Naive thymus-derived CD4-positive, alpha-beta T cell (primary cell): Measurements from ENCODE around the gene ADAM29. TPM values are rescaled to one million over a fixed set of nuclear protein-coding genes. Genes with fewer than 3 reads are reported as not detected.
"Not testable (repeated sequence)": the region's sequence is repeated elsewhere in the genome, so short reads cannot be mapped to it uniquely, and the experiment has no call there.

ENCODE experiments used
- ATAC-seq: fragments of 150-1000 bp; cut with Tn5 transposase; 2 replicates; pipeline ENCODE4 v1.10.0; 2021; ENCODE audit warnings: mild to moderate bottlenecking, moderate library complexity
- CTCF ChIA-PET: fragments of 350-600 bp; sonication (Branson Sonifier 250); formaldehyde crosslinking; loops from one replicate; lab custom pipeline; 2021; ENCODE audit warnings: antibody characterized with exemption; lab: Charles Lee
- POLR2A ChIA-PET: fragments of 350-600 bp; sonication (Branson Sonifier 250); formaldehyde crosslinking; loops from one replicate; lab custom pipeline; 2021; ENCODE audit warnings: antibody characterized with exemption, inconsistent platforms; lab: Charles Lee
- DNase-seq, 9 donors: peaks; one replicate each; pipeline versions ENCODE4 v3.0.0 to v3.0.0-alpha.2; 2020 to 2022; ENCODE audit warnings: mixed read lengths in 1 of 9
- H3K27ac ChIP-seq: one replicate; pipeline ENCODE4 v1.7.0; 2013; ENCODE audit warnings: mild to moderate bottlenecking, low read depth, low read length, moderate library complexity
- H3K27me3 ChIP-seq, 2 donors: one replicate each; pipeline ENCODE4 v1.7.0; 2013; ENCODE audit warnings: low read length in 2 of 2, mild to moderate bottlenecking in 2 of 2, moderate library complexity in 2 of 2; ENCODE audit not compliant: control insufficient read depth in 2 of 2, insufficient read depth in 2 of 2
- H3K36me3 ChIP-seq, 3 experiments: 1 replicate in 2 of 3; 2 replicates in 1 of 3; pipeline ENCODE4 v1.7.0; 2013; ENCODE audit warnings: low read length in 3 of 3, mild to moderate bottlenecking in 3 of 3, moderate library complexity in 1 of 3; ENCODE audit not compliant: insufficient read depth in 3 of 3, control insufficient read depth in 2 of 3
- H3K4me1 ChIP-seq, 2 donors: one replicate each; pipeline ENCODE4 v1.7.0; 2013; ENCODE audit warnings: low read length in 2 of 2, mild to moderate bottlenecking in 2 of 2, moderate library complexity in 1 of 2; ENCODE audit not compliant: control insufficient read depth in 2 of 2, insufficient read depth in 2 of 2
- H3K4me3 ChIP-seq: 2 replicates; pipeline ENCODE4 v1.7.0; 2013; ENCODE audit warnings: mild to moderate bottlenecking, low read length
- H3K9me3 ChIP-seq, 3 experiments: 1 replicate in 2 of 3; 2 replicates in 1 of 3; pipeline ENCODE4 v1.7.0; 2013; ENCODE audit warnings: low read length in 3 of 3; ENCODE audit not compliant: control insufficient read depth in 2 of 3
- H3K27ac Mint-ChIP-seq, 9 donors: one replicate each; pipeline ENCODE4 v1.8.0; 2020 to 2022; ENCODE audit warnings: mixed read lengths in 9 of 9, mild to moderate bottlenecking in 8 of 9, moderate library complexity in 5 of 9, inconsistent platforms in 2 of 9
- H3K27me3 Mint-ChIP-seq, 5 donors: one replicate each; pipeline ENCODE4 v1.8.0; 2021 to 2022; ENCODE audit warnings: mixed read lengths in 5 of 5, mild to moderate bottlenecking in 1 of 5
- H3K36me3 Mint-ChIP-seq, 5 donors: one replicate each; pipeline ENCODE4 v1.8.0; 2020 to 2022; ENCODE audit warnings: mixed read lengths in 5 of 5, mild to moderate bottlenecking in 3 of 5, inconsistent platforms in 1 of 5
- H3K4me1 Mint-ChIP-seq, 7 donors: one replicate each; pipeline ENCODE4 v1.8.0; 2020 to 2022; ENCODE audit warnings: mixed read lengths in 7 of 7, mild to moderate bottlenecking in 3 of 7, inconsistent platforms in 1 of 7
- H3K4me3 Mint-ChIP-seq, 10 donors: one replicate each; pipeline ENCODE4 v1.8.0; 2020 to 2022; ENCODE audit warnings: mild to moderate bottlenecking in 10 of 10, mixed read lengths in 10 of 10, moderate library complexity in 6 of 10, inconsistent platforms in 2 of 10
- H3K9me3 Mint-ChIP-seq, 11 donors: one replicate each; pipeline ENCODE4 v1.8.0; 2020 to 2022; ENCODE audit warnings: mixed read lengths in 11 of 11, mild to moderate bottlenecking in 4 of 11, inconsistent platforms in 1 of 11, moderate library complexity in 1 of 11
- intact Hi-C, 2 donors: fragments of 100-400 bp; cut with micrococcal nuclease; formaldehyde crosslinking; loops; one replicate each; pipeline ENCODE4 v1.15.1; 2023
- polyA plus RNA-seq, 2 donors: library from polyadenylated mRNA; unstranded; fragments of 300-500 nt; fragmentation: Illumina TruSeq; gene quantifications; one replicate each; pipeline ENCODE4 v1.2.3, GENCODE V29; 2021
- total RNA-seq, 6 experiments: library from RNA in 5 of 6; stranded (reverse) in 5 of 6; gene quantifications; 1 replicate in 5 of 6; 2 replicates in 1 of 6; pipeline ENCODE4 v1.2.3 and lab custom pipeline; 2021 to 2026

Gene ADAM29
- total RNA-seq (not detected), polyA plus RNA-seq (not detected), total RNA-seq (lab: John Stamatoyannopoulos, UW) (not detected)

DNA sequence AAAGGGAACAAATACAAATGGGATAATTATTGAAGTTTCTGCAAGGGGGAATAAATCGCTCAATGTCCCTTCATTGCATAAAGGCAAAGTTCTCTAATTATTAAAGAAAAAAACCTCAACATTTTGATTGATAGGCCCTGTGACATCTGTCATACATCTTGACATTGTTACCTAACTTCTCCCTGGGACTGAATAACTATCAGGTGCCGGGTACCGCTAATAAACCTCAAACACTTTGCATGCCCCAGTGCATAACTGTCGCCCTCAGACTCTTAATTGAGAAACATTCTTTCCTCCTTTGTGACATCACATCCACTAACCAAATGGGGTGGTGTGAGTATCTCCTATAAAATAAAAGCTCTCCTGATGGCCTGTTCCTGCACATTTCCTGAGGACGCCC lies at the start of gene ADAM29:
Gene ADAM29 (plus strand): TSS at position 301 of the 400 bp plus-strand sequence. CDS start 57,168 bp downstream, outside the sequence.
- no peaks in the 10 kb centered on the region for H3K4me1 Mint-ChIP-seq
- Histone ChIP-seq H3K27ac (no peak within 1 kb of the TSS), H3K9me3 (no peaks in the 10 kb centered on the region), H3K36me3 (no peaks in the 10 kb centered on the region), H3K27me3 (no peaks in the 10 kb centered on the region), H3K4me1 (no peaks in the 10 kb centered on the region), H3K4me3 (no peak within 1 kb of the TSS)
- intact Hi-C loops = no loop called here
- H3K4me3 Mint-ChIP-seq = no peak within 1 kb of the TSS
- ChIA-PET CTCF (no interaction called here), POLR2A (no interaction called here)
- peaks cover 0 to 13% (median 0%) of the 10 kb centered on the region in 11 donors for H3K9me3 Mint-ChIP-seq
- DNase-seq (no peak), ATAC-seq (no peak)
- H3K36me3 Mint-ChIP-seq = no peaks in the 10 kb centered on the region
- H3K27ac Mint-ChIP-seq = no peak within 1 kb of the TSS
- no peaks in the 10 kb centered on the region for H3K27me3 Mint-ChIP-seq

DNA sequence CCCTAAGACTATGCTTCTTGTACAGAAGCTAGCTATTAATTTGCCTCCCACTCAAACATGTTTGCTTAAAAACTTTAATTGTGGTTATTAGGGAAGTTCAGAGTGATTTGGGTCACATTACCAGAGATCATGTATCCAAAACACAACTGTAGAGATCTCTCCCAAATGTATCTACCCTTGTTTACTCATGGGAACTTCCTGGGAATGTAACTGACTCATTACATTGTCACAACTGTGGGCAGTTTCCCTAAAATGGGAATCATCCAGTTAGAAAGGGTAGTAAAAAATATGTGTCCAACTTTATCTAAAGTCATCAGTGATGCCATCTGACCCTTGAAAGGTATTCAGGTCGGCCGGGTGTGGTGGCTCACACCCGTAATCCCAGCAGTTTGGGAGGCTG lies 48.8 kb upstream of the ADAM29 start:
- Histone ChIP-seq H3K4me1 (no peaks in the 10 kb centered on the region), H3K27ac (no peak overlapping the region), H3K4me3 (no peak overlapping the region), H3K27me3 (no peaks in the 10 kb centered on the region), H3K36me3 (no peaks in the 10 kb centered on the region), H3K9me3 (no peaks in the 10 kb centered on the region)
- H3K27me3 Mint-ChIP-seq = no peaks in the 10 kb centered on the region
- H3K36me3 Mint-ChIP-seq = no peaks in the 10 kb centered on the region
- POLR2A ChIA-PET = no interaction called here
- CTCF ChIA-PET = no interaction called here
- intact Hi-C loops = no loop called here
- no peak overlapping the region for H3K4me3 Mint-ChIP-seq
- ATAC-seq (no peak), DNase-seq (no peak)
- H3K9me3 Mint-ChIP-seq = peaks cover 0 to 17% (median 0%) of the 10 kb centered on the region in 11 donors
- no peak overlapping the region for H3K27ac Mint-ChIP-seq
- H3K4me1 Mint-ChIP-seq = no peaks in the 10 kb centered on the region

DNA sequence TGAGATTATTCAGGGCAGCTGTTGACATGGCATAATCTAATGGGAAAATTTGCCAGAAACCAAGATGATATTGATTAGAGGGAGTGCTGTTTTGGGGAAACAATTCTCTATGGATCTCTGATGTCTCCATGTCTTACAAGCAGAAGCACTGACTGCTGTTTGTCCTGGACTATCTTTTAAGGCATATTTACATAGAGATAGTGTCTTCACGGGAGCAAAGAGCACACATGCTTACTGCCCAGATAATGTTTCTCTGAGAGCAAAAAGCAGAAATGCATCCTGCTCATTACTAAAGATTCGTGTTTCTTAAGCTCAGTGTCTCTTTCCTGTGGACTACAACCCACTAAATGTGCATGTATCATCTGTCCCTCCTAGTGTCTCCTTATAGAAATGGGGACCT lies 47.8 kb upstream of the ADAM29 start:
- no peaks in the 10 kb centered on the region for H3K36me3 Mint-ChIP-seq
- intact Hi-C loops = loop anchor here in 1 of 2 donors (10.0 kb wide), 1 partner anchor 664 kb away; no protein-coding TSS in a partner anchor

DNA sequence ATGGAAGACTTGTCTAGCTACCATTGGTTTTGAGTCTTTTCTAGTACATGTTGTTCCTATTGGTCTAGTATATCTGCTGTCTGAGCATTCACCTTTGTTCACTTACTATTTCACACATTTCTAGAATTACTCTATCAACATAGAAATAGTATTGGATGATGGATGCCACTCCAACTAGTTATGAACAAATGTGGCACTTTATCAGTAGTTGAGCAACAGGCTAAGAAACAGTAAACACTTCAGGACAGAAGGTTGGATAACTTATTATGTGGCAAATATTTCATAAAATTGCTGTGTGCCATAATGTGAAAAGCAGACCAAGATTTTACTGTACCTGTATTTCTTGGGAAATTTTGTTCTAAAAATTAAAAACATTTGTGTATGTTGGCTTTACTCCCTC lies 46.8 kb upstream of the ADAM29 start:
- POLR2A ChIA-PET = no interaction called here

More for the DNA sequence above, 47.8 kb upstream of the ADAM29 start:
- DNase-seq = no peak
- Histone ChIP-seq H3K4me1 (no peaks in the 10 kb centered on the region), H3K36me3 (no peaks in the 10 kb centered on the region), H3K27ac (no peak overlapping the region), H3K9me3 (no peaks in the 10 kb centered on the region), H3K27me3 (no peaks in the 10 kb centered on the region), H3K4me3 (no peak overlapping the region)
- ChIA-PET CTCF (no interaction called here), POLR2A (no interaction called here)
- Mint-ChIP-seq H3K27me3 (no peaks in the 10 kb centered on the region), H3K27ac (no peak overlapping the region), H3K4me1 (no peaks in the 10 kb centered on the region), H3K4me3 (no peak overlapping the region), H3K9me3 (peaks cover 0 to 17% (median 0%) of the 10 kb centered on the region in 11 donors)
- no peak for ATAC-seq

DNA sequence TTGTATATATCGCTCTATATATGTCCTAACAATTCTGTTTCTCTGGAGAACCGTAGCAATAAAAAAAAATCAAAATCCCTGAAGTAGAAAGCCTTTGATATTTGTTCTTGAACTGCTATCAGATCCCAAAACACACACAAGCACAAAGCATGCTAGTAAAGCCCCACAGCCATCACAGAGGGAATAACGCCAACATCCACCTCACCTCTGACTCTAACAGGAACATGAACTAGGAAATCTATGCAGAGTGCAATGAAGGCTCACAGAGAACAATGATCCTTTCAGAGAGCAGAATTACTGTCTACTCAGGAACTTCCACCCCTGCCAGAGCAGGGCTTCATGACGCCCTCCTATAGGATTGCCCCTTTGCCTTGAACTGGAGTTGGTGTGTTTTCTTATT lies 45.0 kb upstream of the ADAM29 start:
- peaks cover 0 to 18% (median 1%) of the 10 kb centered on the region in 11 donors for H3K9me3 Mint-ChIP-seq
- H3K4me1 Mint-ChIP-seq, H3K27me3 ChIP-seq, H3K4me3 ChIP-seq, H3K4me3 Mint-ChIP-seq, H3K27ac ChIP-seq, H3K27me3 Mint-ChIP-seq, H3K36me3 Mint-ChIP-seq, H3K36me3 ChIP-seq, ATAC-seq, CTCF ChIA-PET, H3K27ac Mint-ChIP-seq, H3K4me1 ChIP-seq, POLR2A ChIA-PET, H3K9me3 ChIP-seq, DNase-seq: not testable (repeated sequence)
- intact Hi-C loops = loop anchor here in 1 of 2 donors (10.0 kb wide), 1 partner anchor 662 kb away; no protein-coding TSS in a partner anchor

More for the DNA sequence above, 46.8 kb upstream of the ADAM29 start:
- H3K9me3 Mint-ChIP-seq = peaks cover 0 to 17% (median 0%) of the 10 kb centered on the region in 11 donors
- Histone ChIP-seq H3K27me3 (no peaks in the 10 kb centered on the region), H3K36me3 (no peaks in the 10 kb centered on the region), H3K9me3 (no peaks in the 10 kb centered on the region), H3K27ac (no peak overlapping the region), H3K4me3 (no peak overlapping the region), H3K4me1 (no peaks in the 10 kb centered on the region)
- intact Hi-C loops = loop anchor here in 1 of 2 donors (10.0 kb wide), 1 partner anchor 663 kb away; no protein-coding TSS in a partner anchor
- H3K4me1 Mint-ChIP-seq = no peaks in the 10 kb centered on the region
- H3K36me3 Mint-ChIP-seq = no peaks in the 10 kb centered on the region
- CTCF ChIA-PET = no interaction called here
- DNase-seq = no peak
- no peaks in the 10 kb centered on the region for H3K27me3 Mint-ChIP-seq
- H3K27ac Mint-ChIP-seq = no peak overlapping the region
- H3K4me3 Mint-ChIP-seq = no peak overlapping the region
- ATAC-seq = no peak

DNA sequence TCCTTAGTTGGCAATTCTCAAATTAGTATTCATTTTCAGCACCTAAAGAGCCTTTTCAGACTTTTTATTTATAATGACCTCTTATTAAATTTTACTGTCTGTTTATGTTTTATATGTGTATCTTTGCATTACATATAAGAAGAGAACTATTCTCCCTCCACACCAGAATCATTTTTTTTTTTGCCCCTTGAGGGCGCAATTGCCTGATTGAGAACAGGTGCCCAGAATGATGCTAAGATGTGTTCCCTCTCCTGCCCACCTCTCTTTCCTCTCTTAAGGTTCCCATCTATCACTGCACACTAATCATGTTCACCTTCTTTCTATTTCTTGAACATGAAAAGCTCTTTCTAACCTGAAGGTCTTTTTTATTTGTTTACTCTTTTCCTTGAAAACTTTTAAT lies 44.2 kb upstream of the ADAM29 start:
- Histone ChIP-seq H3K4me1 (no peaks in the 10 kb centered on the region), H3K27ac (no peak overlapping the region), H3K27me3 (no peaks in the 10 kb centered on the region), H3K36me3 (no peaks in the 10 kb centered on the region), H3K9me3 (no peaks in the 10 kb centered on the region), H3K4me3 (no peak overlapping the region)
- POLR2A ChIA-PET = no interaction called here
- no peaks in the 10 kb centered on the region for H3K36me3 Mint-ChIP-seq
- H3K4me1 Mint-ChIP-seq = no peaks in the 10 kb centered on the region
- H3K27ac Mint-ChIP-seq = no peak overlapping the region
- H3K9me3 Mint-ChIP-seq = peaks cover 0 to 12% (median 0%) of the 10 kb centered on the region in 11 donors
- DNase-seq = no peak
- H3K27me3 Mint-ChIP-seq = no peaks in the 10 kb centered on the region
- intact Hi-C loops = loop anchor here in 1 of 2 donors (10.0 kb wide), 1 partner anchor 661 kb away; no protein-coding TSS in a partner anchor
- ATAC-seq = no peak
- CTCF ChIA-PET = no interaction called here
- H3K4me3 Mint-ChIP-seq = no peak overlapping the region

DNA sequence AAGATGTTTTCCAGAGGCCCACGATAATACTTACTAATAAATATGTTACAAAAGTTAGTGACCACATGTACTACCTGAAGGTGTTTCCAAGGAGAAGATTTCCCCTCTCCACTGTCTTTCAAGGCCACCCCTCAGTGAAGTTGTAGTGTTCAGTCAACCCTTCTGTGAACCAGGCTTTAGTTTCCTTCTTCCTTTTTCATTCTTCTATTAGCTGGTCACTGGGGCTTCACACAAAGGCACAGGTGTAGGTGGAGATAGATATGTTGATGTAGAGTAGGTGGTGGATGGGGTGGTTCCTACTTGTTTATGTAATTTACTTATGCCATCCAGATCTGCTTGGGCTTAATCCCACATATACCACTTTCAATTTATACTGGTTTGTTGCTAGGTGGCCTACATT lies 43.3 kb upstream of the ADAM29 start:
- no peak for ATAC-seq
- no peak for DNase-seq
- Mint-ChIP-seq H3K27ac (no peak overlapping the region), H3K9me3 (peaks cover 0 to 12% (median 0%) of the 10 kb centered on the region in 11 donors), H3K27me3 (no peaks in the 10 kb centered on the region), H3K4me1 (no peaks in the 10 kb centered on the region), H3K4me3 (no peak overlapping the region), H3K36me3 (no peaks in the 10 kb centered on the region)
- ChIA-PET POLR2A (no interaction called here), CTCF (no interaction called here)
- H3K27ac ChIP-seq = no peak overlapping the region
- H3K4me1 ChIP-seq = no peaks in the 10 kb centered on the region
- intact Hi-C loops = loop anchor here in 1 of 2 donors (10.0 kb wide), 1 partner anchor 660 kb away; no protein-coding TSS in a partner anchor
- no peaks in the 10 kb centered on the region for H3K9me3 ChIP-seq
- no peaks in the 10 kb centered on the region for H3K27me3 ChIP-seq
- H3K36me3 ChIP-seq = no peaks in the 10 kb centered on the region
- H3K4me3 ChIP-seq = no peak overlapping the region
